Central memory CD4-positive, alpha-beta T cell (primary cell): ENCODE data around the gene KRT9.
"Not testable (repeated sequence)": the region's sequence is repeated elsewhere in the genome, so short reads cannot be mapped to it uniquely, and the experiment has no call there.

Experiments used
- DNase-seq: peaks from one replicate; pipeline ENCODE4 v3.0.0; 2022
- total RNA-seq, 3 experiments: gene quantifications; one replicate each; lab custom pipeline; 2026; lab: John Stamatoyannopoulos, UW

KRT9 gene, protein sequence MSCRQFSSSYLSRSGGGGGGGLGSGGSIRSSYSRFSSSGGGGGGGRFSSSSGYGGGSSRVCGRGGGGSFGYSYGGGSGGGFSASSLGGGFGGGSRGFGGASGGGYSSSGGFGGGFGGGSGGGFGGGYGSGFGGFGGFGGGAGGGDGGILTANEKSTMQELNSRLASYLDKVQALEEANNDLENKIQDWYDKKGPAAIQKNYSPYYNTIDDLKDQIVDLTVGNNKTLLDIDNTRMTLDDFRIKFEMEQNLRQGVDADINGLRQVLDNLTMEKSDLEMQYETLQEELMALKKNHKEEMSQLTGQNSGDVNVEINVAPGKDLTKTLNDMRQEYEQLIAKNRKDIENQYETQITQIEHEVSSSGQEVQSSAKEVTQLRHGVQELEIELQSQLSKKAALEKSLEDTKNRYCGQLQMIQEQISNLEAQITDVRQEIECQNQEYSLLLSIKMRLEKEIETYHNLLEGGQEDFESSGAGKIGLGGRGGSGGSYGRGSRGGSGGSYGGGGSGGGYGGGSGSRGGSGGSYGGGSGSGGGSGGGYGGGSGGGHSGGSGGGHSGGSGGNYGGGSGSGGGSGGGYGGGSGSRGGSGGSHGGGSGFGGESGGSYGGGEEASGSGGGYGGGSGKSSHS
- 0 reads per million in 3 experiments for total RNA-seq

DNA sequence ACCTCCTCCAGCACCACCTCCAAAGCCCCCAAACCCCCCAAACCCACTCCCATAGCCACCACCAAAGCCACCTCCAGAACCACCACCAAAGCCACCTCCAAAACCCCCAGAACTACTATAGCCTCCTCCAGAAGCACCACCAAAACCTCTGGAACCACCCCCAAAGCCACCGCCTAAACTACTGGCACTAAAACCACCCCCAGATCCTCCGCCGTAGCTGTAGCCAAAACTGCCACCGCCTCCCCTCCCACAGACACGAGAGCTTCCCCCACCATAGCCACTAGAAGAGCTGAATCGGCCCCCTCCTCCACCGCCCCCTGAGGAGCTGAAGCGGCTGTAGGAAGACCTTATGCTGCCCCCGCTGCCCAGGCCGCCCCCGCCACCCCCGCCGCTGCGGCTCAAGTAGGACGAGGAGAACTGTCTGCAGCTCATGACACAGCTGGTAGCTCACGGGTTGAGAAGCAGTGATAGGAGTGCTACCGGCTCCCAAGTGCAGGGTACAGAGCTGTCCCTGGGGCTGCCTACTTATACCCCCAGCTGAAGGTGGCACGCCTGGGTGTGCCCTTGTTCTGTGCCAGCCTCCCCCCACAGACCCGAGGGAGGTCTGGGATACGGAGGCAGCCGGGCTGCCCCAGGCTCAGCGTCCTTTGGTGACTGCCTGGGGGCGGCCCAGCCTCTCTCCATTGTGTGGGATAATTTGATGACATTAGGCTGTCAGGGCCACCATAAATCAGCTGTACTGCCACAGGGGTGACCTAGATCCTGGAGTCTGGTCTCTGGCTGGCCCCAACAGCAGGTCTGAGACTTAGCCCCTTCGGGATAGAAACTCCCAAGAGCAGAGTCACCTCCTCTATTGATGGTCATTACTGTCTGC lies at the start of gene KRT9:
Gene KRT9 (minus strand): TSS at position 499 of the 874 bp plus-strand sequence. CDS start 67 bp downstream, at position 432.
- no peak for DNase-seq

DNA sequence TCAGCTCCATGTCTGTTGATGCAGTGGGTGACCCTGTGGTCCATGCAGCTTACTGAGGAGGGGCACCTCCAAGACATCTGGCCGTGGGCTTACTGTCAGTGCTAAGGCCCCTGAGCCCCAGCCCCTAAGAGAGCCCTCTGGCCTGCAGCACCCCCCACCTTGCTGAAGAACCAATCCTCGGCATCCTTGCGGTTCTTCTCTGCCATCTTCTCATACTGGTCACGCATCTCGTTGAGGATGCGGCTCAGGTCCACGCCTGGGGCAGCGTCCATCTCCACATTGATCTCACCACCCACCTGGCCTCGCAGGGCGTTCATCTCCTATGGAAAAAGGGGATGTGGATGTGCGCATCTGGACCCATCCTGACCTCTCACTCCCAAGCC lies 49.6 kb upstream of the KRT9 start:
- not testable (repeated sequence) for DNase-seq

GRCh38 chr17:41620583-41621434 lies 49.0 kb upstream of the KRT9 start:
- no peak for DNase-seq

- not testable (repeated sequence) for DNase-seq
These were observed 48.2 kb upstream of the KRT9 start for GRCh38 chr17:41619927-41620582.

DNA sequence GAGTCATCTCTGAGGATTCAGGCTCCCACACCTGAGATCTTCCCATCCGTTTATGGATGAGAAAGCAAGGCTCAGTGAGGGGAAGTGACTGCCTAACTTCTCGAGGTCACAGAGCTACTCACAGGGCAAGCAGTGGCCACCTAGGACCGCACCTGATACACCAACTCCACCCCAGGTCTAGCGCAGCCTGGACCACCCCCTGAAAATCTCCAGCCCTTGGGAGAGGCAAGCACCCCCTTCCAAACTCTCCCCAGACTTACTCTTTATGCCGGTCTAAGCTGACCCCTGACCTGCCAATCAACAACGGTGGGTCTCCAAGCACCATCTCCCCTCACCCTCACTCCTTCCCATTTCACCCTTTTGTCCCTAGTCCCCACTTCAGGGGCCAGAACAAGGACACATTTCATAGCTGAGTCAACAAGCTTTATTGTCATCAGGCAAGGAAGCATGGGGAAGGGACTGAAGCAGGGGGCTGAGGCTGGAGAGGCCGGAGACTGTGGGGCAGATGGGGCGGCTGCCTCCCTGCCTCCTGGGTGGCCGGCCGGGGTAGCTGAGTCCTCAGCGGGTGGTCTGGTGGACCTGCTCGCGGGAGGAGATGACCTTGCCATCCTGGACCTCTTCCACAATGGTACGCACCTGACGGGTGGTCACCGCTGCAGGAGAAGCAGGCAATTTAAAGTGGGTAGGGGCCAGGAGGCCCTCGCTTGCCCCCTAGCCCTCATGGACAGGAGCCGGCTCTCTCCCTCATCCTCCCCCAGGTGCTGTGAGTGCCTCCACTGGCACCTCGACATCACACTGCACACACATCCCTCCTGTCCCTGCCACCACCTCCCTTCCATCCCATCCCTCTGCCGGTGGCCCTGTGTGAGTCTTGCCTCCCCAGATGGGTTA lies 47.4 kb upstream of the KRT9 start:
- DNase-seq: no peak

DNA sequence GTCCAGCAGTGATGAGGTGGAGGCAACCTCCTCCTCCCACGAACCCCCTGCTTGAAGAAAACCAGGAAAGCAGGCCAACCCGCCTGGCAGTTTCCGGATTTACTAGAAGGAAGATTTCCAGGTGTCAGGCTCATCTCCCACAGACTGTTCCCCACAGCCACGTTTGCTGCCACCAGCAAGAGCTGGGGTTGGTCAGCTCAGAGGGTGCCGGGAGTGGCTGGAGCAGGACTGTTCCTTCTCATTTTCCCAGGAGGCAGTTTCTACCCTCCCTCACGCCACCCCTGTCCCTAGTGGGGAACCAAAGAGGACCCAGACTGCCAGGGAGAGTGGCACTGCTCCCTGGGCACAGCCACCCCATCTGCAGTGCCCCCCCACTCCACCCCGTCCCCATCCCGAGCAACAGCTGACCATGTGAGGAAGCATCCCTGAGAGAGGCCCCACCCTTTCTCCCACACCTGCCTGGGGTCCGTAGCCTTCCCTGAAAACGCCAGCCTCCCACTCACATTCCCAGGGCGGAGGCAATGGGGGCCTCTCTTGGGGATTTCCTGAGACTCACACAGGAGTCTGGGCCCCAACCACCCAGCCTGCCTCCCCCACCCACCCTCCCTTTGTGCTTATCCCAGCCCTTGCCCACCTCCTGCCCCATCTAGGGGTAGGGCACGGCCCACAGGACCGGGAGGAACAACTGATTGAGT lies 46.6 kb upstream of the KRT9 start:
- no peak for DNase-seq

GRCh38 chr17:41617698-41618097 lies 45.8 kb upstream of the KRT9 start:
- no peak for DNase-seq

GRCh38 chr17:41617136-41617535 lies 45.3 kb upstream of the KRT9 start:
- DNase-seq: no peak

DNA sequence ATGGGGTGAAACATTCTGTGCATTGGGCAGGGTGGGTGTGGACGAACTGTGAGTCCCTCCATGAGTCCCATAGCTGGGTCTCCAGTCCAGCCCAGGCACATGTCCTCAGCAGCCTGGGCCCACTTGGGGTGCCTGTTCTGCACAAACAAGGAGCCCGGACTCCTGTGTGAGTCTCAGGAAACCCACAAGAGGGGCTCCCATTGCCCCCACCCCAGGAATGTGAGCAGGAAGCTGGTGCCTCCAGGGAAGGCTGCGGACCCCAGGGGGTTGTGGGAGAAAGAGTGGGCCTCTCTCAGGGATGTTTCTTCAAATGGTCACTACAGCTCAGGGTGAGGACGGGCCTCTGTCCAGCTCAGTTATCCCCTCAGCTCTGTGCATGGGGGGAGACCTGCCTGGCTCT lies 44.6 kb upstream of the KRT9 start:
- DNase-seq: not testable (repeated sequence)

- no peak for DNase-seq
These were observed 43.6 kb upstream of the KRT9 start for GRCh38 chr17:41615454-41615853.

GRCh38 chr17:41614767-41615166 lies 42.9 kb upstream of the KRT9 start:
- not testable (repeated sequence) for DNase-seq

DNA sequence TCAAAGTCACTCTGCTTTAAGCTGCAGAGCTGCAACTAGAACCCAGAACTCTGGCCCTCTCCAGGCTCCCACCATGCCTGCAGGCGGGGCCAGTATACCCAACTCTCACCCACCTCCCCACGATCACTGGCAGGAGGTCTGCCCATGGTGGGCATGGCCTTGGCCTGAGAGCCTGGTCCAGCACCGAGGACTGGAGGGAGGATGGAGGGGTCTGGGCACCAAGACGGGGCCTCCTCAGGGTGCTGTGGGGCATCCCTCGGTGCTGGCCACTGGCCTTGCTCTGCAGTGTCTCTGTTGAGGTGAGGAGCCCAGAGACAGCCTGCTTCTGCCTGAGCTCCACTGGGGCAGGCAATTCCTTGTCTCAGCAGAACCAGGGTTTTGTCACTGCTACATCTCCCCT lies 42.2 kb upstream of the KRT9 start:
- DNase-seq: no peak

DNA sequence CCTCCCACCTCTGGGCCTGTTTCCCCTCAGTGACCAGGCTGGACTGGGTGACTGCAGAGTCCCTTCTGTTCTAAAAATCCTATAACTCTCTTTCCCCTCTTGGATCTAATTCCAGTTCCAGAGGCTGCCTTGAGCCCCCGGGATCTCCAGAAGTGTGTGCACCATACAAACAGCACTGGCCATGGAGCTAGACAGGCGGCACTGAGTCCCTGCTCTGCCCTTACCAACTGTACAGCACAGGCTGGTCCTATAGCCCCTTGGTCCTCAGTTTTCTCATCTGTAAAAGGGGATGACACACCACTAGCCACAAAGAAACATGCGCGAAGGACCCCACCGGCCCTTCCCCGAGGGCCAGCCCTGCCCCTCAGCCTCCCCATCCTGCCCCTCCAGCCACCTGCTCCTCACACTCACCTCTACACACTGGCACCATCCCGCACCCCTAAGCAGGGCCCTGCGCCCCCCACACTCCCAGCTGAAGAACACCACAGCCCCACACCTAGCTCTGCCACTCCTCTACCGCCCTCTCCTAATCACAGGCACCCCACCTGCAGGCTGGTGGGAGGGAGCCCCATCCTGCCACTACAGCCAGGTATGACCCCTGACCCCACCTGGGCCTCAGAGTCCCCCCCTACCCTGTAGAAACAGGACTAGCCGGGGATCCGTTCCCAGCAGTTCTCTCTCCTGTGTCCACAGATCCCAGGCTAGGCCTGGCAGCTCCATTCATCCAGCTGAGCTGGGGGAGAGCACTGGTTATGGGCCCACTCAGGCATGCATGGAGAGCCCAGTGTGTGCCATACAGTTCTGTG lies 41.6 kb upstream of the KRT9 start:
- no peak for DNase-seq

DNA sequence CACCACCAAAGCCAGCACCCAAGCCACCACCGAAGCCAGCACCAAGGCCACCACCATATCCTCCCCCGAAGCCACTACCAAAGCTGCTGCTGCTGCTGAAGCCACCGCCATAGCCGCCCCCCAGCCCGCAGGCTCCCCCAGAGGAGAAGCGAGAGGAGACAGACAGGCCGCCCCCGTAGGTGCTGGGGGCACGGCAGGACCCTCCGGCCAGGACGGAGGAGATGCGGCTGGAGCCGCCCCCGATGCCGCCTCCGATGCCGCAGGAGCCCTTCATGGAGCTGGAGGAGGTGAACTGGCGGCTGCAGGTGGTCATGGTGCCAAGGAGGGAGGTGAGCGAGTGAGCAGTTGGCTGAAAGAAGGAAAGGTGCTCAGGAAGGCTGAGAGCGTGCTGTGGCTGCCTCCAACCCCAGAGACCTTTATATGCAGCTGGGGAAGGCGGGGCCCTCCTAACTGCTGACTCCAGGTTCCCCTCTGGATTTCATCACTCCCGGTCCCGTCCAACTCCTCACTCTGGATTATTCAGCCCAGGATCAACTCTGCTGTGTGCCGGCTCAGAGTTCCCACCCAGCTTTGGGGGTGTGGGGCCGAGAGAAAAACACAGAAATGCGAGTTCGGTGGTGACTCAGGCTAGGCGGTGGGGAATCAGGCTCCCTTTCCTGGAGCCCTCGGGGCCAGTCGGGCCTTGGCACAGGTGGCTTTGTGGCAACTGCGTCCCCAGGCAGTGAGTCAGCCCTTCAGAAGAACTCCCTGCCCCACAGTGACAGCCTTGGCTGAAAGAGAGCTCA lies 40.7 kb upstream of the KRT9 start, which contains the start of gene KRT16:
Gene KRT16 (minus strand): TSS at position 392 of the 785 bp plus-strand sequence. CDS start 79 bp downstream, at position 313.
- DNase-seq: not testable (repeated sequence)

DNA sequence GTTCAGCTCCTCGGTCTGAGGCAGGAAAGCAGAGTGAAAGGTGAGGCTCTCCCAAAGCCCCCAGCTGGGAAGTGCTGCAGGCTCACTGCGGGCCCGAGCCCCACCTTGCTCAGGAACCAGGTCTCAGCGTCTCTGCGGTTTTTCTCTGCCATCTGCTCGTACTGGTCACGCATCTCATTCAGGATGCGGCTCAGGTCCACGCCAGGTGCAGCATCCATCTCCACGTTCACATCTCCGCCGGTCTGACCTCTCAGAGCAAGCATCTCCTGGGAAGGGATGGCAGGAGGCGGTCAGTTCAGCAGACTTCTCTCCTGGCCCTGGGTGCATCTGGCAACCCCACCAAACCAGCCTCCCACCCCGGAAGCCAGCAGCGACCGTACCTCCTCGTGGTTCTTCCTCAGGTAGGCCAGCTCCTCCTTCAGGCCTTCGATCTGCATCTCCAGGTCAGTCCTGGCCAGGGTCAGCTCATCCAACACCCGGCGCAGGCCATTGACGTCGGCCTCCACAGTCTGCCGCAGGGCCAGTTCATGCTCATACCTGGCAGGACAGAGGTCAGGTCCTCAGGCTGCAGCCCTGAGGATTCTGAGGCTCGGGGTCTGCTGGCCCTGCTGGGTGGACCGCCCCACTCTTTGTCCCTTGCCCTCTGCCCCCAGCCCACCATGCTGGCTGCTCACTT lies 39.2 kb upstream of the KRT9 start:
- DNase-seq: no peak

- DNase-seq: not testable (repeated sequence)
These were observed 38.2 kb upstream of the KRT9 start for GRCh38 chr17:41610061-41610517.

DNA sequence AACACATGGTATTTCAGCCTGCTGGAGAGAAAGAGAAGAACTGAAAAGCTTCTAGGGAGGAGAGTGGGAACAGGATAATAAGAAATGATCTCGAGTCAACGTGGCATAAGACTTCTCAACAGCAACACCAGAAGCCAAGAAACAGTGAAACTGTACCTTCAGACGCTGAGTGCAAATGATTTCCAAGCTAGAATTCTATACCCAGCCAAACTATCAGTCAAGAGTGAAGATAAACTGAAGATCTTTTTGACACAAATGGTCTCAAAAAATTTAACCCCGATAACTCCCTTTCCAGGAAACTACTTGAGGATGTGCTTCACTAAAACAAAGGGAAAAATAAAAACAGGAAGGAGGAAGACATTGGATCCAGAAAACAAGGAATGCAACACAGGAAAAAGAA lies 35.1 kb upstream of the KRT9 start:
- DNase-seq: not testable (repeated sequence)
